H9 (cell line): ENCODE measurements around the gene FFAR1. TPM values are rescaled to one million over a fixed set of nuclear protein-coding genes. Genes with fewer than 3 reads are reported as not detected.
A peak's percentile ranks its signal among the peaks of the same experiment; 100 is the strongest.

Source experiments
- DNase-seq: peaks from one replicate; pipeline ENCODE4 v3.0.0-alpha.2; 2017
- H2AFZ ChIP-seq: one replicate; pipeline ENCODE4 v1.6.1; 2013; ENCODE audit warnings: mild to moderate bottlenecking, low read length, control low read depth, moderate library complexity
- H2AK5ac ChIP-seq: 2 replicates; pipeline ENCODE4 v1.6.1; 2013; ENCODE audit warnings: low read length, control low read depth, mixed read lengths; ENCODE audit not compliant: insufficient read length
- H2BK120ac ChIP-seq: one replicate; pipeline ENCODE4 v1.6.1; 2013; ENCODE audit warnings: low read depth, mild to moderate bottlenecking, low read length, control low read depth, inconsistent platforms; ENCODE audit not compliant: poor library complexity, severe bottlenecking
- H2BK12ac ChIP-seq: 2 replicates; pipeline ENCODE4 v1.6.1; 2013; ENCODE audit warnings: low read length, control low read depth, mixed read lengths, low read depth; ENCODE audit not compliant: insufficient read length
- H2BK15ac ChIP-seq: 2 replicates; pipeline ENCODE4 v1.6.1; 2013; ENCODE audit warnings: low read depth, low read length, control low read depth
- H2BK20ac ChIP-seq: one replicate; pipeline ENCODE4 v1.6.1; 2013; ENCODE audit warnings: low read depth, mild to moderate bottlenecking, low read length, control low read depth, inconsistent platforms; ENCODE audit not compliant: poor library complexity, severe bottlenecking
- H2BK5ac ChIP-seq: 2 replicates; pipeline ENCODE4 v1.6.1; 2013; ENCODE audit warnings: low read length, control low read depth, mixed read lengths; ENCODE audit not compliant: insufficient read length
- H3K14ac ChIP-seq: 2 replicates; pipeline ENCODE4 v1.6.1; 2013; ENCODE audit warnings: low read length, control low read depth; ENCODE audit not compliant: insufficient read depth
- H3K18ac ChIP-seq: 2 replicates; pipeline ENCODE4 v1.6.1; 2013; ENCODE audit warnings: low read depth, mild to moderate bottlenecking, mixed read lengths, low read length, control low read depth; ENCODE audit not compliant: insufficient read length
- H3K23ac ChIP-seq: 2 replicates; pipeline ENCODE4 v1.6.1; 2013; ENCODE audit warnings: low read length, control low read depth, mixed read lengths, low read depth; ENCODE audit not compliant: insufficient read length
- H3K23me2 ChIP-seq: 2 replicates; pipeline ENCODE4 v1.6.1; 2013; ENCODE audit warnings: low read depth, mild to moderate bottlenecking, mixed read lengths, low read length, control low read depth; ENCODE audit not compliant: insufficient read length, poor library complexity, severe bottlenecking
- H3K27ac ChIP-seq: 2 replicates; pipeline ENCODE4 v1.5.1; 2013; ENCODE audit warnings: low read length, control low read depth, mixed read lengths, low read depth; ENCODE audit not compliant: insufficient read length
- H3K27me3 ChIP-seq: 2 replicates; pipeline ENCODE4 v1.6.1; 2013; ENCODE audit warnings: low read length, control low read depth, inconsistent platforms; ENCODE audit not compliant: insufficient read depth
- H3K4ac ChIP-seq: 2 replicates; pipeline ENCODE4 v1.6.1; 2013; ENCODE audit warnings: low read depth, mild to moderate bottlenecking, control low read depth, inconsistent platforms, low read length, moderate library complexity
- H3K4me1 ChIP-seq: 2 replicates; pipeline ENCODE4 v1.6.1; 2013; ENCODE audit warnings: low read length, control low read depth, inconsistent platforms; ENCODE audit not compliant: insufficient read depth
- H3K4me2 ChIP-seq: 2 replicates; pipeline ENCODE4 v1.6.1; 2013; ENCODE audit warnings: low read length, control low read depth, mixed read lengths; ENCODE audit not compliant: insufficient read length, insufficient read depth
- H3K56ac ChIP-seq: 2 replicates; pipeline ENCODE4 v1.6.1; 2013; ENCODE audit warnings: low read depth, mild to moderate bottlenecking, mixed read lengths, low read length, control low read depth; ENCODE audit not compliant: insufficient read length
- H3K79me1 ChIP-seq: 2 replicates; pipeline ENCODE4 v1.6.1; 2013; ENCODE audit warnings: low read depth, mild to moderate bottlenecking, moderate library complexity, low read length, control low read depth, inconsistent platforms; ENCODE audit not compliant: insufficient read depth, poor library complexity, severe bottlenecking
- H3K79me2 ChIP-seq: 2 replicates; pipeline ENCODE4 v1.6.1; 2013; ENCODE audit warnings: low read length, control low read depth, inconsistent platforms; ENCODE audit not compliant: insufficient read depth
- H3K9ac ChIP-seq: 2 replicates; pipeline ENCODE4 v1.6.1; 2013; ENCODE audit warnings: low read length, control low read depth, mixed read lengths; ENCODE audit not compliant: insufficient read length; ENCODE audit errors: extremely low read depth
- H3K9me3 ChIP-seq: one replicate; pipeline ENCODE4 v1.6.1; 2013; ENCODE audit warnings: low read depth, low read length, inconsistent platforms; ENCODE audit not compliant: control insufficient read depth
- H3T11ph ChIP-seq: one replicate; pipeline ENCODE4 v1.6.1; 2013; ENCODE audit warnings: mild to moderate bottlenecking, low read length, control low read depth, inconsistent platforms
- H4K20me1 ChIP-seq: one replicate; pipeline ENCODE4 v1.6.1; 2013; ENCODE audit not compliant: control insufficient read depth, insufficient read length, insufficient read depth
- H4K5ac ChIP-seq: 2 replicates; pipeline ENCODE4 v1.6.1; 2013; ENCODE audit warnings: low read depth, mild to moderate bottlenecking, mixed read lengths, low read length, control low read depth; ENCODE audit not compliant: insufficient read length
- H4K8ac ChIP-seq: replicated peaks from 2 replicates; pipeline ENCODE4 v1.6.1; 2013; ENCODE audit warnings: low read length, control low read depth, mixed read lengths, low read depth; ENCODE audit not compliant: insufficient read length
- H4K91ac ChIP-seq: 2 replicates; pipeline ENCODE4 v1.6.1; 2013; ENCODE audit warnings: low read depth, mild to moderate bottlenecking, moderate library complexity, mixed read lengths, low read length, control low read depth; ENCODE audit not compliant: insufficient read length
- H3K27ac Mint-ChIP-seq, 3 experiments: 2 replicates in 2 of 3; 3 replicates in 1 of 3; pipeline ENCODE4 v1.8.0; 2020 to 2021; ENCODE audit warnings: mixed read lengths in 3 of 3, mild to moderate bottlenecking in 1 of 3, moderate library complexity in 1 of 3
- H3K27me3 Mint-ChIP-seq: 2 replicates; pipeline ENCODE4 v1.8.0; 2021; ENCODE audit warnings: low read depth, mild to moderate bottlenecking, moderate library complexity, mixed read lengths
- H3K36me3 Mint-ChIP-seq, 3 experiments: 2 replicates in 2 of 3; 3 replicates in 1 of 3; pipeline ENCODE4 v1.8.0; 2020 to 2021; ENCODE audit warnings: low read depth in 3 of 3, mixed read lengths in 3 of 3; ENCODE audit not compliant: insufficient read depth in 1 of 3
- H3K4me1 Mint-ChIP-seq, 2 experiments: 2 replicates each; pipeline ENCODE4 v1.8.0; 2020; ENCODE audit warnings: mixed read lengths in 2 of 2
- H3K4me3 Mint-ChIP-seq, 2 experiments: 2 replicates in 1 of 2; 3 replicates in 1 of 2; pipeline ENCODE4 v1.8.0; 2020 to 2021; ENCODE audit warnings: mild to moderate bottlenecking in 2 of 2, mixed read lengths in 2 of 2, moderate library complexity in 1 of 2
- H3K9me3 Mint-ChIP-seq, 2 experiments: 2 replicates in 1 of 2; 3 replicates in 1 of 2; pipeline ENCODE4 v1.8.0; 2020; ENCODE audit warnings: mild to moderate bottlenecking in 2 of 2, mixed read lengths in 2 of 2, moderate library complexity in 1 of 2
- WGBS: extraction: QIAGEN DNeasy Blood & Tissue Kit; methylation state at CpG from one replicate; pipeline ENCODE4 v1.1.7; 2013; ENCODE audit warnings: missing lambda C conversion rate, low lambda C conversion rate, mixed read lengths; ENCODE audit not compliant: insufficient read length; ENCODE audit errors: extremely low coverage; 5-methylcytosine and 5-hydroxymethylcytosine counted together
- total RNA-seq: library from RNA; stranded (reverse); gene quantifications from 2 replicates; pipeline ENCODE4 v1.2.1, GENCODE V29; 2021
- TF ChIP-seq, protein P1 (sequence below): fragments of 200-600 bp; sonication (generic); conservative IDR thresholded peaks from 3 replicates; pipeline ENCODE4 v1.8.0; 2021; ENCODE audit warnings: antibody characterized with exemption, mild to moderate bottlenecking

FFAR1 gene
- total RNA-seq, 1 experiment from 2014 or later, result not detected

DNA sequence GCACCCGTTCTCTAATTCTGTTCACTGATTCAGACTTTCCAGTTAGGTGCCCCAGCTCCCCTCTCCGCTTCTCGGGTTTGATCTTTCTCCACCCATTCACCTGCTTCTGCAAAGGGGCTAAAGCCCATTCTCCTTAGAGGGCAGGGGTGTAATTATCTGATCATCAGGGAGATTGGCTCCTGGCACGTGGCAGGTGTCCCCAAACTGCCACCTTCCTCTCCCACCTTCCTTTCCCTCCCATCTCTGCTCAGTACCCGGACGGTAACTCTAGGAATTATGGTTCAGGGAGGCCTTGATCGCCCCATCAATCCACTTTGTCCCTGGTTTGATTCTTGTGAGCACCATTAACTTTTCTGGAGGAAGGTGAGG lies 212 bp downstream of the FFAR1 start:
- peaks cover 9 to 19% of the 10 kb centered on the region in 2 experiments for H3K4me1 Mint-ChIP-seq
- Histone ChIP-seq H3K4ac (no peak overlapping the region), H3T11ph (no peak overlapping the region), H4K20me1 (no peaks in the 10 kb centered on the region), H2BK120ac (no peak overlapping the region), H3K9ac (no peak overlapping the region), H3K79me2 (no peaks in the 10 kb centered on the region), H4K91ac (no peak overlapping the region), H4K8ac (no peak overlapping the region), H4K5ac (no peak overlapping the region), H2BK15ac (no peak overlapping the region), H2AK5ac (no peak overlapping the region), H3K56ac (no peak overlapping the region), H2AFZ (no peak overlapping the region), H3K14ac (no peak overlapping the region), H3K18ac (no peak overlapping the region), H3K9me3 (no peaks in the 10 kb centered on the region), H3K79me1 (no peaks in the 10 kb centered on the region), H3K27ac (no peak overlapping the region), H3K23ac (no peak overlapping the region), H3K4me2 (no peak overlapping the region), H3K4me1 (no peaks in the 10 kb centered on the region; the same call in 1 of the 2 replicates), H3K27me3 (no peaks in the 10 kb centered on the region), H2BK12ac (no peak overlapping the region), H3K23me2 (peaks cover 4% of the 10 kb centered on the region), H2BK5ac (no peak overlapping the region), H2BK20ac (no peak overlapping the region)
- no peaks in the 10 kb centered on the region for H3K9me3 Mint-ChIP-seq
- no peaks in the 10 kb centered on the region; a peak in 1 of 7 replicates for H3K36me3 Mint-ChIP-seq
- WGBS, result no CpG with 5 or more reads among the region's 7 CpGs
- peaks cover 47% of the 10 kb centered on the region for H3K27me3 Mint-ChIP-seq
- DNase-seq, result peak; percentile 11
- TF ChIP-seq, protein P1, sequence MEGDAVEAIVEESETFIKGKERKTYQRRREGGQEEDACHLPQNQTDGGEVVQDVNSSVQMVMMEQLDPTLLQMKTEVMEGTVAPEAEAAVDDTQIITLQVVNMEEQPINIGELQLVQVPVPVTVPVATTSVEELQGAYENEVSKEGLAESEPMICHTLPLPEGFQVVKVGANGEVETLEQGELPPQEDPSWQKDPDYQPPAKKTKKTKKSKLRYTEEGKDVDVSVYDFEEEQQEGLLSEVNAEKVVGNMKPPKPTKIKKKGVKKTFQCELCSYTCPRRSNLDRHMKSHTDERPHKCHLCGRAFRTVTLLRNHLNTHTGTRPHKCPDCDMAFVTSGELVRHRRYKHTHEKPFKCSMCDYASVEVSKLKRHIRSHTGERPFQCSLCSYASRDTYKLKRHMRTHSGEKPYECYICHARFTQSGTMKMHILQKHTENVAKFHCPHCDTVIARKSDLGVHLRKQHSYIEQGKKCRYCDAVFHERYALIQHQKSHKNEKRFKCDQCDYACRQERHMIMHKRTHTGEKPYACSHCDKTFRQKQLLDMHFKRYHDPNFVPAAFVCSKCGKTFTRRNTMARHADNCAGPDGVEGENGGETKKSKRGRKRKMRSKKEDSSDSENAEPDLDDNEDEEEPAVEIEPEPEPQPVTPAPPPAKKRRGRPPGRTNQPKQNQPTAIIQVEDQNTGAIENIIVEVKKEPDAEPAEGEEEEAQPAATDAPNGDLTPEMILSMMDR, result no peak
- no peak overlapping the region for H3K4me3 Mint-ChIP-seq
- no peak overlapping the region for H3K27ac Mint-ChIP-seq
